ENCODE results near the gene IL17RE.

The IL17RE gene

GRCh38 chr3:9942934-9943690 is 40.5 kb downstream of the IL17RE start:
- Histone ChIP-seq H3K27me3 (ENCODE audit: insufficient read depth, poor library complexity, severe bottlenecking) (no peaks in the 10 kb centered on the region), H3K4me3 (replicated peaks; ENCODE audit: insufficient read depth, low read length) (no peak overlapping the region), H3K27ac (replicated peaks) (no peak overlapping the region)
- no peak for DNase-seq (ENCODE audit: low read depth in 1 of 2, low spot score in 1 of 2)
- TF ChIP-seq REST (IDR thresholded peaks at IDR 0.05; ENCODE audit: insufficient replicate concordance, low read depth) = no peak
- no peak for TF ChIP-seq GABPA (IDR thresholded peaks at IDR 0.05; ENCODE audit: low read depth)
- no peak for TF ChIP-seq SPI1 (IDR thresholded peaks at IDR 0.05; ENCODE audit: borderline replicate concordance, low read depth)
- TF ChIP-seq CTCF (IDR thresholded peaks at IDR 0.05; ENCODE audit: insufficient read depth, low read length) = no peak
- no peak for TF ChIP-seq POLR2AphosphoS5 (IDR thresholded peaks at IDR 0.05; ENCODE audit: low read depth)

GRCh38 chr3:9944271-9944670 is 41.6 kb downstream of the IL17RE start:
- Histone ChIP-seq H3K27me3 (ENCODE audit: insufficient read depth, poor library complexity, severe bottlenecking) (no peaks in the 10 kb centered on the region), H3K4me3 (replicated peaks; ENCODE audit: insufficient read depth, low read length) (no peak overlapping the region), H3K27ac (replicated peaks) (no peak overlapping the region)
- no peak for DNase-seq (ENCODE audit: low read depth in 1 of 2, low spot score in 1 of 2)
- no peak for TF ChIP-seq SPI1 (IDR thresholded peaks at IDR 0.05; ENCODE audit: borderline replicate concordance, low read depth)
- no peak for TF ChIP-seq GABPA (IDR thresholded peaks at IDR 0.05; ENCODE audit: low read depth)
- TF ChIP-seq REST (IDR thresholded peaks at IDR 0.05; ENCODE audit: insufficient replicate concordance, low read depth) = no peak
- TF ChIP-seq POLR2AphosphoS5 (IDR thresholded peaks at IDR 0.05; ENCODE audit: low read depth) = no peak
- TF ChIP-seq CTCF (IDR thresholded peaks at IDR 0.05; ENCODE audit: insufficient read depth, low read length) = no peak

DNA sequence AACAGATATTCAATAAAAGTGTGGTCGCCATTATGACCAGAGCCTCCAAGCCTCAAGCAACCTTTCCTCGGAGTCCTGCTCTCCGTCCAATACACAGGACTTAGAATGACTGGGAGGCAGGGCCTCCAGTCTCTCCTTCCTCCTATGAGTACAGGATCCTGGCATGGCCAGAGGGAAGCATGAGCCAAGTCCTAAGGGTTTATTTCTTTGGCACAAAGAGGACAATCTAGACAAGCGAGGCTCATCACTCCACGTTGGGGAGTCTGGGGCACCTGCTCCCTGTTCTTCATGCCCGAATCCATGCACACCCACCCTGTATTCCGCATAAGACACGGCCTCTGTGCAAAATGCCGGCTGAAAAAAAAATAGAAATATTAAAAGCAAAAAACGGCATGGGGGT is 42.7 kb downstream of the IL17RE start:
- no peak overlapping the region for H3K4me3 ChIP-seq (replicated peaks; ENCODE audit: insufficient read depth, low read length)
- TF ChIP-seq SPI1 (IDR thresholded peaks at IDR 0.05; ENCODE audit: borderline replicate concordance, low read depth) = no peak
- no peak for TF ChIP-seq POLR2AphosphoS5 (IDR thresholded peaks at IDR 0.05; ENCODE audit: low read depth)
- TF ChIP-seq GABPA (IDR thresholded peaks at IDR 0.05; ENCODE audit: low read depth) = no peak
- no peak for TF ChIP-seq REST (IDR thresholded peaks at IDR 0.05; ENCODE audit: insufficient replicate concordance, low read depth)
- no peak for TF ChIP-seq CTCF (IDR thresholded peaks at IDR 0.05; ENCODE audit: insufficient read depth, low read length)
- no peaks in the 10 kb centered on the region for H3K27me3 ChIP-seq (ENCODE audit: insufficient read depth, poor library complexity, severe bottlenecking)
- no peak overlapping the region for H3K27ac ChIP-seq (replicated peaks)
- no peak for DNase-seq (ENCODE audit: low read depth in 1 of 2, low spot score in 1 of 2)

Data from HL-60 (cell line).